Mesenchymal stem cell (in vitro differentiated cells and primary cell): ENCODE data around the gene DDO.

ENCODE experiments used
- DNase-seq: peaks from one replicate; pipeline ENCODE4 v3.0.0-alpha.2; 2013
- H2AFZ ChIP-seq: one replicate; pipeline ENCODE4 v1.6.1; 2013; ENCODE audit warnings: low read depth, mild to moderate bottlenecking, control low read depth, inconsistent platforms, low read length, moderate library complexity
- H2AK5ac ChIP-seq: 2 replicates; pipeline ENCODE4 v1.6.1; 2013; ENCODE audit warnings: low read length, moderate library complexity, mild to moderate bottlenecking, inconsistent platforms; ENCODE audit not compliant: severe bottlenecking
- H2BK120ac ChIP-seq: one replicate; pipeline ENCODE4 v1.6.1; 2013; ENCODE audit warnings: low read depth, mild to moderate bottlenecking, inconsistent platforms, low read length, moderate library complexity
- H2BK12ac ChIP-seq, 2 experiments: one replicate each; pipeline ENCODE4 v1.6.1; 2013; ENCODE audit warnings: inconsistent platforms in 2 of 2, low read length in 2 of 2, mild to moderate bottlenecking in 2 of 2, moderate library complexity in 2 of 2, control low read depth in 1 of 2
- H2BK15ac ChIP-seq: one replicate; pipeline ENCODE4 v1.6.1; 2013; ENCODE audit warnings: mild to moderate bottlenecking, low read depth, inconsistent platforms; ENCODE audit not compliant: poor library complexity, severe bottlenecking
- H2BK5ac ChIP-seq: 2 replicates; pipeline ENCODE4 v1.6.1; 2013; ENCODE audit warnings: low read depth, mild to moderate bottlenecking, low read length, control low read depth, inconsistent platforms; ENCODE audit not compliant: poor library complexity, severe bottlenecking
- H3K14ac ChIP-seq, 2 experiments: one replicate each; pipeline ENCODE4 v1.6.1; 2013; ENCODE audit warnings: inconsistent platforms in 2 of 2, low read length in 2 of 2, control low read depth in 1 of 2, mild to moderate bottlenecking in 1 of 2, moderate library complexity in 1 of 2
- H3K18ac ChIP-seq, 2 experiments: one replicate each; pipeline ENCODE4 v1.6.1; 2013; ENCODE audit warnings: inconsistent platforms in 2 of 2, low read length in 2 of 2, control low read depth in 1 of 2, low read depth in 1 of 2, mild to moderate bottlenecking in 1 of 2
- H3K23ac ChIP-seq, 2 experiments: one replicate each; pipeline ENCODE4 v1.6.1; 2013; ENCODE audit warnings: inconsistent platforms in 2 of 2, low read length in 2 of 2, mild to moderate bottlenecking in 2 of 2, moderate library complexity in 2 of 2, control low read depth in 1 of 2
- H3K27ac ChIP-seq: 2 replicates; pipeline ENCODE4 v1.5.1; 2013; ENCODE audit warnings: mild to moderate bottlenecking, moderate library complexity, low read length, control low read depth, inconsistent platforms; ENCODE audit not compliant: poor library complexity, severe bottlenecking
- H3K27me3 ChIP-seq, 2 experiments: 2 replicates each; pipeline versions ENCODE4 v1.6.1 to v1.7.0; 2013; ENCODE audit warnings: low read length in 2 of 2, mild to moderate bottlenecking in 2 of 2, moderate library complexity in 2 of 2, control low read depth in 1 of 2, inconsistent platforms in 1 of 2; ENCODE audit not compliant: control insufficient read depth in 1 of 2, insufficient read depth in 1 of 2
- H3K36me3 ChIP-seq, 2 experiments: 2 replicates each; pipeline versions ENCODE4 v1.6.1 to v1.7.0; 2013; ENCODE audit warnings: low read length in 2 of 2, control low read depth in 1 of 2, inconsistent platforms in 1 of 2, low read depth in 1 of 2, mild to moderate bottlenecking in 1 of 2; ENCODE audit not compliant: insufficient read depth in 2 of 2, control insufficient read depth in 1 of 2
- H3K4ac ChIP-seq, 2 experiments: one replicate each; pipeline ENCODE4 v1.6.1; 2013; ENCODE audit warnings: inconsistent platforms in 2 of 2, low read length in 2 of 2, mild to moderate bottlenecking in 2 of 2, moderate library complexity in 2 of 2, control low read depth in 1 of 2, low read depth in 1 of 2
- H3K4me1 ChIP-seq: 2 replicates; pipeline ENCODE4 v1.6.1; 2013; ENCODE audit warnings: low read depth, low read length, control low read depth; ENCODE audit not compliant: control insufficient read depth, insufficient read depth
- H3K4me2 ChIP-seq: 2 replicates; pipeline ENCODE4 v1.6.1; 2013; ENCODE audit warnings: low read length, mild to moderate bottlenecking, inconsistent platforms; ENCODE audit not compliant: poor library complexity, severe bottlenecking
- H3K4me3 ChIP-seq, 2 experiments: 2 replicates each; pipeline versions ENCODE4 v1.5.1 to v1.7.0; 2013; ENCODE audit warnings: low read length in 2 of 2, mild to moderate bottlenecking in 2 of 2, control low read depth in 1 of 2, low read depth in 1 of 2; ENCODE audit not compliant: insufficient read depth in 1 of 2
- H3K79me1 ChIP-seq: replicated peaks from 2 replicates; pipeline ENCODE4 v1.6.1; 2013; ENCODE audit warnings: mild to moderate bottlenecking, control low read depth, low read length, inconsistent platforms; ENCODE audit not compliant: poor library complexity, severe bottlenecking
- H3K9ac ChIP-seq: 2 replicates; pipeline ENCODE4 v1.7.0; 2013; ENCODE audit warnings: mild to moderate bottlenecking, low read length, moderate library complexity
- H3K9me3 ChIP-seq: 2 replicates; pipeline ENCODE4 v1.7.0; 2013; ENCODE audit warnings: mild to moderate bottlenecking, low read length; ENCODE audit not compliant: control insufficient read depth
- H4K8ac ChIP-seq: one replicate; pipeline ENCODE4 v1.6.1; 2013; ENCODE audit warnings: inconsistent platforms, mild to moderate bottlenecking, low read length, moderate library complexity
- H4K91ac ChIP-seq: one replicate; pipeline ENCODE4 v1.6.1; 2013; ENCODE audit warnings: mild to moderate bottlenecking, low read length, inconsistent platforms
- WGBS: methylation state at CpG from one replicate; pipeline ENCODE4 v1.1.7; 2013; ENCODE audit warnings: mixed read lengths; 5-methylcytosine and 5-hydroxymethylcytosine counted together

DDO gene

GRCh38 chr6:110342759-110343158 lies 72.6 kb downstream of the DDO start:
- no peak overlapping the region for H3K9ac ChIP-seq
- peaks cover 0 to 12% of the 10 kb centered on the region in 2 experiments for H3K27me3 ChIP-seq
- H2BK120ac ChIP-seq = no peak overlapping the region
- no peaks in the 10 kb centered on the region for H3K4me1 ChIP-seq
- 100% methylated on average over 2 of the region's 3 CpGs for WGBS
- no peak overlapping the region for H2BK12ac ChIP-seq
- H3K79me1 ChIP-seq = no peaks in the 10 kb centered on the region
- H3K18ac ChIP-seq = no peak overlapping the region
- H3K4me3 ChIP-seq = no peak overlapping the region
- H2AFZ ChIP-seq = no peak overlapping the region
- no peaks in the 10 kb centered on the region for H3K9me3 ChIP-seq
- H3K36me3 ChIP-seq = no peaks in the 10 kb centered on the region
- H3K4me2 ChIP-seq = no peak overlapping the region
- H3K4ac ChIP-seq = no peak overlapping the region
- no peak overlapping the region for H3K14ac ChIP-seq
- no peak for DNase-seq
- no peak overlapping the region for H3K27ac ChIP-seq
- H2BK5ac ChIP-seq = no peak overlapping the region
- no peak overlapping the region for H3K23ac ChIP-seq
- H4K91ac ChIP-seq = no peak overlapping the region
- H2BK15ac ChIP-seq = no peak overlapping the region
- no peak overlapping the region for H4K8ac ChIP-seq
- no peak overlapping the region for H2AK5ac ChIP-seq
